A673 (cell line): ENCODE data around the gene MAP3K13. TPM values are rescaled to one million over a fixed set of nuclear protein-coding genes. Genes with fewer than 3 reads are reported as not detected.
"Not testable (repeated sequence)": the region's sequence is repeated elsewhere in the genome, so short reads cannot be mapped to it uniquely, and the experiment has no call there.

Source experiments
- BruUV-seq: library from RNA; stranded (reverse); fragments of 400-500 nt; replicated peaks from 2 replicates; lab custom pipeline; 2021; lab: Mats Ljungman, UMichigan
- CTCF ChIA-PET: fragments of 300-600 bp; sonication (Branson Sonifier 250); formaldehyde crosslinking; loops from one replicate; lab custom pipeline; 2022; ENCODE audit warnings: antibody characterized with exemption; lab: Charles Lee
- POLR2A ChIA-PET: fragments of 300-600 bp; sonication (Branson Sonifier 250); formaldehyde crosslinking; loops from one replicate; lab custom pipeline; 2022; ENCODE audit warnings: antibody characterized with exemption; ENCODE audit not compliant: low non-redundant PET; lab: Charles Lee
- DNase-seq: peaks from one replicate; pipeline ENCODE4 v3.0.0-alpha.2; 2015; ENCODE audit warnings: low spot score
- H3K27ac ChIP-seq: fragments of 200-600 bp; sonication (generic); 2 replicates; pipeline ENCODE4 v1.5.1; 2016; ENCODE audit warnings: mixed run types, low read depth, mild to moderate bottlenecking, mixed read lengths, antibody characterized with exemption, low read length; ENCODE audit not compliant: poor library complexity, severe bottlenecking
- H3K27me3 ChIP-seq: fragments of 200-600 bp; sonication (generic); replicated peaks from 2 replicates; pipeline ENCODE4 v1.6.1; 2017; ENCODE audit warnings: mixed run types, low read depth, mild to moderate bottlenecking, mixed read lengths, antibody characterized with exemption, low read length; ENCODE audit not compliant: insufficient read depth, poor library complexity
- H3K36me3 ChIP-seq: fragments of 200-600 bp; sonication (generic); 2 replicates; pipeline ENCODE4 v1.6.1; 2016; ENCODE audit warnings: mixed run types, mild to moderate bottlenecking, mixed read lengths, antibody characterized with exemption, low read length; ENCODE audit not compliant: insufficient read depth, poor library complexity, severe bottlenecking
- H3K4me1 ChIP-seq: fragments of 200-600 bp; sonication (generic); 2 replicates; pipeline ENCODE4 v1.6.1; 2017; ENCODE audit warnings: mixed run types, mild to moderate bottlenecking, mixed read lengths, antibody characterized with exemption, low read length; ENCODE audit not compliant: insufficient read depth, poor library complexity, severe bottlenecking
- H3K4me3 ChIP-seq: fragments of 200-600 bp; sonication (generic); 2 replicates; pipeline ENCODE4 v1.5.1; 2016; ENCODE audit warnings: low read depth, mixed run types, mild to moderate bottlenecking, mixed read lengths, low read length; ENCODE audit not compliant: poor library complexity, severe bottlenecking
- H3K9me3 ChIP-seq: fragments of 200-600 bp; sonication (generic); 2 replicates; pipeline ENCODE4 v1.6.1; 2016; ENCODE audit warnings: mixed run types, low read depth, mild to moderate bottlenecking, mixed read lengths, antibody characterized with exemption, low read length; ENCODE audit not compliant: poor library complexity, severe bottlenecking
- CTCF ChIP-seq: fragments of 300-800, 200-600 bp; sonication (generic); conservative IDR thresholded peaks from 2 replicates; pipeline ENCODE4 v1.5.1; 2017; ENCODE audit warnings: low read depth, mild to moderate bottlenecking, antibody characterized with exemption, low read length, moderate library complexity, mixed read lengths
- EZH2 ChIP-seq: fragments of 200-600 bp; sonication (generic); IDR thresholded peaks from 2 replicates; pipeline ENCODE4 v1.6.1; 2017; ENCODE audit warnings: borderline replicate concordance, low read depth, mild to moderate bottlenecking, mixed read lengths, antibody characterized with exemption, low read length; ENCODE audit not compliant: poor library complexity, severe bottlenecking
- intact Hi-C: fragments of 100-400 bp; cut with micrococcal nuclease; formaldehyde crosslinking; loops from one replicate; pipeline ENCODE4 v1.10.0; 2022; ENCODE audit not compliant: unreplicated experiment
- total RNA-seq: library from RNA; stranded (reverse); gene quantifications from 2 replicates; pipeline ENCODE4 v1.2.3, GENCODE V29; 2021

The MAP3K13 gene
- total RNA-seq, 1 experiment from 2014 or later, result 26.8 TPM

GRCh38 chr3:185409957-185410356 lies 47.0 kb downstream of the MAP3K13 start:
- POLR2A ChIA-PET, result no interaction called here
- no TSS peak for BruUV-seq
- intact Hi-C loops, result no loop called here
- TF ChIP-seq CTCF (no peak), EZH2 (no peak)
- Histone ChIP-seq H3K9me3 (no peaks in the 10 kb centered on the region), H3K27ac (no peak overlapping the region), H3K4me1 (peaks cover 3% of the 10 kb centered on the region), H3K36me3 (no peaks in the 10 kb centered on the region), H3K27me3 (no peaks in the 10 kb centered on the region), H3K4me3 (no peak overlapping the region)
- DNase-seq, result peak; percentile 9
- CTCF ChIA-PET, result no interaction called here

- H3K36me3 ChIP-seq, result no peaks in the 10 kb centered on the region
- ChIA-PET POLR2A (interaction anchor here (0.6 kb wide), 1 partner anchor 124 kb away, joined by 3 read pairs; no protein-coding TSS in a partner anchor), CTCF (no interaction called here)
- no peaks in the 10 kb centered on the region for H3K4me1 ChIP-seq
- H3K4me3 ChIP-seq, result no peak overlapping the region
- intact Hi-C loops, result no loop called here
- no peaks in the 10 kb centered on the region for H3K27me3 ChIP-seq
- H3K27ac ChIP-seq, result no peak overlapping the region
- DNase-seq, result no peak
- no TSS peak for BruUV-seq
- TF ChIP-seq EZH2 (no peak), CTCF (no peak)
- H3K9me3 ChIP-seq, result no peaks in the 10 kb centered on the region
Observed at GRCh38 chr3:185411133-185411532, 48.2 kb downstream of the MAP3K13 start.

- ChIA-PET POLR2A (no interaction called here), CTCF (interaction anchor here (0.6 kb wide), 1 partner anchor 592 kb away, joined by 6 read pairs; no protein-coding TSS in a partner anchor)
- no peak overlapping the region for H3K4me3 ChIP-seq
- no peak for DNase-seq
- intact Hi-C loops, result no loop called here
- no peaks in the 10 kb centered on the region for H3K27me3 ChIP-seq
- H3K4me1 ChIP-seq, result peaks cover 4% of the 10 kb centered on the region
- H3K9me3 ChIP-seq, result no peaks in the 10 kb centered on the region
- TF ChIP-seq CTCF (no peak), EZH2 (no peak)
- no peaks in the 10 kb centered on the region for H3K36me3 ChIP-seq
- H3K27ac ChIP-seq, result no peak overlapping the region
- BruUV-seq, result no TSS peak
Observed at GRCh38 chr3:185416513-185416912, 53.6 kb downstream of the MAP3K13 start.

- intact Hi-C loops, BruUV-seq, H3K27me3 ChIP-seq, H3K36me3 ChIP-seq, DNase-seq, POLR2A ChIA-PET, CTCF ChIA-PET, H3K4me3 ChIP-seq, H3K27ac ChIP-seq, H3K9me3 ChIP-seq, H3K4me1 ChIP-seq: not testable (repeated sequence)
Observed at GRCh38 chr3:185418561-185418977, 55.6 kb downstream of the MAP3K13 start.
